Stimulated activated CD8-positive, alpha-beta memory T cell treated with anti-CD3 and anti-CD28 coated beads, Interleukin-4, amount 100 ng/mL, for 4 hours (primary cell): ENCODE measurements around the gene THRAP3.
"Not testable (repeated sequence)": the region's sequence is repeated elsewhere in the genome, so short reads cannot be mapped to it uniquely, and the experiment has no call there.

Experiments used
- DNase-seq, 2 donors: peaks; one replicate each; pipeline ENCODE4 v3.0.0-alpha.2; 2020; ENCODE audit warnings: low read depth in 2 of 2, low spot score in 1 of 2

The THRAP3 gene

GRCh38 chr1:36204347-36204909 lies 19.8 kb upstream of the THRAP3 start:
- DNase-seq: no peak

- no peak for DNase-seq
Measured at GRCh38 chr1:36206323-36206858, 17.9 kb upstream of the THRAP3 start.

- DNase-seq: no peak
Measured at GRCh38 chr1:36207339-36207738, 16.9 kb upstream of the THRAP3 start.

- DNase-seq: no peak
Measured at GRCh38 chr1:36208978-36209703, 15.1 kb upstream of the THRAP3 start.

- no peak for DNase-seq
Measured at GRCh38 chr1:36211307-36211706, 12.9 kb upstream of the THRAP3 start.

- no peak for DNase-seq
Measured at GRCh38 chr1:36211841-36212240, 12.4 kb upstream of the THRAP3 start.

GRCh38 chr1:36212782-36213181 lies 11.5 kb upstream of the THRAP3 start:
- DNase-seq: no peak

- DNase-seq: no peak
Measured at GRCh38 chr1:36217670-36218069, 6.6 kb upstream of the THRAP3 start.

- DNase-seq: not testable (repeated sequence)
Measured at GRCh38 chr1:36221901-36222300, 2.3 kb upstream of the THRAP3 start.

- no peak for DNase-seq
Measured at GRCh38 chr1:36222481-36223380, 1.5 kb upstream of the THRAP3 start.

- no peak for DNase-seq
Measured at GRCh38 chr1:36223381-36223995, 755 bp upstream of the THRAP3 start.

- peak in 1 of 2 donors; percentile 55 for DNase-seq
Measured at GRCh38 chr1:36224537-36225282, 467 bp downstream of the THRAP3 start.

- DNase-seq: no peak
Measured at GRCh38 chr1:36225283-36225899, 1.1 kb downstream of the THRAP3 start.

- DNase-seq: not testable (repeated sequence)
Measured at GRCh38 chr1:36230279-36230678, 6.0 kb downstream of the THRAP3 start.

GRCh38 chr1:36231191-36231590 lies 6.9 kb downstream of the THRAP3 start:
- no peak for DNase-seq

GRCh38 chr1:36232212-36233095 lies 8.2 kb downstream of the THRAP3 start:
- no peak for DNase-seq

- DNase-seq: no peak
Measured at GRCh38 chr1:36236302-36236701, 12.1 kb downstream of the THRAP3 start.

GRCh38 chr1:36238433-36238832 lies 14.2 kb downstream of the THRAP3 start:
- no peak for DNase-seq
